Astrocyte of the spinal cord (primary cell): Measurements from ENCODE around the gene DAP.

Source experiments
- DNase-seq: peaks from one replicate; pipeline ENCODE4 v3.0.0; 2011; ENCODE audit warnings: low read depth, low spot score
- H3K4me3 ChIP-seq: 2 replicates; pipeline ENCODE4 v1.5.1; 2011; ENCODE audit warnings: low read depth, mild to moderate bottlenecking, low read length, moderate library complexity
- CTCF ChIP-seq: IDR thresholded peaks from 2 replicates; pipeline ENCODE4 v1.5.1; 2012; ENCODE audit warnings: low read depth, mild to moderate bottlenecking, low read length, inconsistent platforms
- in situ Hi-C: cut with HindIII; loops from 2 replicates; pipeline ENCODE4 v1.10.0; 2017; ENCODE audit warnings: low sequenced_read_pairs

The DAP gene

GRCh38 chr5:10778179-10778910 is 17.3 kb upstream of the DAP start:
- in situ Hi-C loops, result no loop called here
- no peak for DNase-seq
- H3K4me3 ChIP-seq, result no peak overlapping the region
- TF ChIP-seq CTCF, result no peak

GRCh38 chr5:10775646-10776045 is 14.6 kb upstream of the DAP start:
- TF ChIP-seq CTCF, result no peak

GRCh38 chr5:10772901-10773585 is 12.0 kb upstream of the DAP start:
- no peak for TF ChIP-seq CTCF

More at GRCh38 chr5:10775646-10776045, 14.6 kb upstream of the DAP start:
- in situ Hi-C loops, result no loop called here
- DNase-seq, result no peak
- H3K4me3 ChIP-seq, result no peak overlapping the region

DNA sequence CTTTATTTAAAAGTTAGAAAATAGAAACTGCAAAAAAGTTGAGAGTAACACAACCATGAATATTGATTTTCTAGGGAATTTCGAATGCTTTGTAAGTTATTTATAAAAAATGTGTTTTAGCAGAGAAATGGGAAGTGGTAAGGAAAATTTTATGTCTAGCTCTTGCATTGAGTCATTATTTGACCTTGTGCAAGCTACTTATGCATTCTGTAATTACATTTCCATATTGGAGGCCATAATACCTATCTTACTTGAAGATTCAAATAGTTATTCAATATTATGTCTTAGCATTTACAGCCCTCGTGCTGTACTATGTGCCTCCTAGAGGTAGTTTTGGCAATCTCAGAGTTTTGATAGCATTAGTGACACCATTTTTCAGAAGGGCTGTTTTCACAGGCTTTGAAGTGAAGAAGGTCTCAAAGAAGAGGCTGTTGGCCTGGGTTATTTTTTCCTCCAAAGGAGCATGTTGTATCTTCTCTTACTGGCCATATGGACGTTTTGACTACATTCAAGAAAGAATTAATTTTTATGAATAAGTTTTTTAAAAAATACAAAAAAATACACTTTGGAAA is 7.4 kb upstream of the DAP start:
- H3K4me3 ChIP-seq, result no peak overlapping the region
- no peak for DNase-seq
- no peak for TF ChIP-seq CTCF
- in situ Hi-C loops, result no loop called here

More at GRCh38 chr5:10772901-10773585, 12.0 kb upstream of the DAP start:
- H3K4me3 ChIP-seq, result no peak overlapping the region
- DNase-seq, result no peak
- in situ Hi-C loops, result no loop called here

- no peak for DNase-seq
- no peak overlapping the region for H3K4me3 ChIP-seq
- in situ Hi-C loops, result no loop called here
- TF ChIP-seq CTCF, result no peak
These were observed 1.9 kb upstream of the DAP start for GRCh38 chr5:10762776-10763500.

DNA sequence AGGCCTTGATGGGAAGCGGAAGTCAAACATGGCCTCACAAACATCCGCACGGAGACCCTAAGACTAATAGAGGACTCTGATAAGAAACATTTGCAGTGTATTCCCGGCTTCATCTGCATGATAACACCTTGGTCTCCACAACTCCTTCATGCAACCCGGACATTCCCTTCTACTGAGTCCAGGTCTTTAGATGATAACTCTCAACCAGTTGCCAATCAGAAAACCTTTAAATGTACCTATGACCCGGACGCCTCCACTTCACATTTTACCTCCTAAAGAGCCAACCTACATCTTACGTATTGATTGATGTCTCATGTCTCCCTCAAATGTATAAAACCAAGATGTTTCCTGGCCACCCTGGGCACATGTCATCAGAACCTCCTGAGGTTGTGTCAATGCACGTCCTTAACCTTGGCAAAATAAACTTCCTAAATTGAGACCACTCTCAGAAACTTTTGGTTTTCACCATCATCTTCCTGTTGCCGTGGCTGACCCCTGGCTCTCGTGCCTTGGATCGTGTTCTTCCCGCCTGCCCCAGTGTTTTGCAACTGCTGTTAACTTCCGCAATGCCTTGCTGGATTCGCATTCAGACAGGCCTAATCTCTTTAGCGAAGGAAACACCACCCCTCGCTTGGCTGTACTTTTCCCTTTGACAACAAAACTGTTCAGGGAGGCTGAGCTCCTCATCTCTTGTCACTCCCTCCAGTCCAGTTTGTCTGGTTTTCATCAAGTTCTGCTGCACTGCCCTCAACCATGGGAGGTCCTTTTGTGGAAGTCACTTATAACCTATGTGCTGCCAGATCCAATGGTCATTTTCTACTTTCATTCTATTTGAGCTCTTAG is 1.1 kb upstream of the DAP start:
- in situ Hi-C loops, result no loop called here
- no peak for DNase-seq
- no peak for TF ChIP-seq CTCF
- H3K4me3 ChIP-seq, result no peak overlapping the region
